Measurements from ENCODE around the gene CD40.

CD40 gene

GRCh38 chr20:46177768-46178167, 59.7 kb downstream of the CD40 start:
- H3K27me3 ChIP-seq (replicated peaks; ENCODE audit: control insufficient read depth, insufficient read depth, low read length): no peaks in the 10 kb centered on the region; the same call in 1 of the 2 replicates
- DNase-seq (ENCODE audit: extremely low read depth, insufficient read length): no peak
- TF ChIP-seq, protein P1, sequence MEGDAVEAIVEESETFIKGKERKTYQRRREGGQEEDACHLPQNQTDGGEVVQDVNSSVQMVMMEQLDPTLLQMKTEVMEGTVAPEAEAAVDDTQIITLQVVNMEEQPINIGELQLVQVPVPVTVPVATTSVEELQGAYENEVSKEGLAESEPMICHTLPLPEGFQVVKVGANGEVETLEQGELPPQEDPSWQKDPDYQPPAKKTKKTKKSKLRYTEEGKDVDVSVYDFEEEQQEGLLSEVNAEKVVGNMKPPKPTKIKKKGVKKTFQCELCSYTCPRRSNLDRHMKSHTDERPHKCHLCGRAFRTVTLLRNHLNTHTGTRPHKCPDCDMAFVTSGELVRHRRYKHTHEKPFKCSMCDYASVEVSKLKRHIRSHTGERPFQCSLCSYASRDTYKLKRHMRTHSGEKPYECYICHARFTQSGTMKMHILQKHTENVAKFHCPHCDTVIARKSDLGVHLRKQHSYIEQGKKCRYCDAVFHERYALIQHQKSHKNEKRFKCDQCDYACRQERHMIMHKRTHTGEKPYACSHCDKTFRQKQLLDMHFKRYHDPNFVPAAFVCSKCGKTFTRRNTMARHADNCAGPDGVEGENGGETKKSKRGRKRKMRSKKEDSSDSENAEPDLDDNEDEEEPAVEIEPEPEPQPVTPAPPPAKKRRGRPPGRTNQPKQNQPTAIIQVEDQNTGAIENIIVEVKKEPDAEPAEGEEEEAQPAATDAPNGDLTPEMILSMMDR (IDR thresholded peaks at IDR 0.05; ENCODE audit: insufficient read depth, low read length, poor library complexity, severe bottlenecking): no peak
- no peak overlapping the region for H3K4me3 ChIP-seq (replicated peaks; ENCODE audit: low read depth, low read length)
- no peaks in the 10 kb centered on the region for H3K36me3 ChIP-seq (ENCODE audit: control insufficient read depth, insufficient read depth, low read length)

GRCh38 chr20:46178891-46179290, 60.8 kb downstream of the CD40 start:
- no peaks in the 10 kb centered on the region; the same call in 1 of the 2 replicates for H3K27me3 ChIP-seq (replicated peaks; ENCODE audit: control insufficient read depth, insufficient read depth, low read length)
- no peak overlapping the region for H3K4me3 ChIP-seq (replicated peaks; ENCODE audit: low read depth, low read length)
- H3K36me3 ChIP-seq (ENCODE audit: control insufficient read depth, insufficient read depth, low read length): no peaks in the 10 kb centered on the region
- no peak for DNase-seq (ENCODE audit: extremely low read depth, insufficient read length)
- TF ChIP-seq, protein P1 (IDR thresholded peaks at IDR 0.05; ENCODE audit: insufficient read depth, low read length, poor library complexity, severe bottlenecking): no peak
